HL-60 (cell line): ENCODE results near the gene TRAFD1.
"Not testable (repeated sequence)": the region's sequence is repeated elsewhere in the genome, so short reads cannot be mapped to it uniquely, and the experiment has no call there.

Experiments
- DNase-seq, 2 experiments: peaks; one replicate each; pipeline ENCODE4 v3.0.0-alpha.2; 2010 to 2020; ENCODE audit warnings: low read depth in 1 of 2, low spot score in 1 of 2
- H3K27ac ChIP-seq: fragments of 250-450 bp; sonication (Bioruptor Pico); replicated peaks from 2 replicates; pipeline ENCODE4 v1.5.1; 2020; ENCODE audit warnings: mild to moderate bottlenecking, moderate library complexity
- H3K27me3 ChIP-seq: fragments of 250-450 bp; sonication (Bioruptor Pico); 2 replicates; pipeline ENCODE4 v1.5.1; 2021; ENCODE audit warnings: mild to moderate bottlenecking, moderate library complexity; ENCODE audit not compliant: insufficient read depth, poor library complexity, severe bottlenecking
- H3K4me3 ChIP-seq: replicated peaks from 2 replicates; pipeline ENCODE4 v1.5.1; 2011; ENCODE audit warnings: mild to moderate bottlenecking, control low read depth, low read length; ENCODE audit not compliant: insufficient read depth
- GABPA ChIP-seq: IDR thresholded peaks from 2 replicates; pipeline ENCODE4 v1.6.1; 2012; ENCODE audit warnings: low read depth
- POLR2AphosphoS5 ChIP-seq: IDR thresholded peaks from 2 replicates; pipeline ENCODE4 v1.6.1; 2012; ENCODE audit warnings: low read depth
- REST ChIP-seq: IDR thresholded peaks from 2 replicates; pipeline ENCODE4 v1.6.1; 2012; ENCODE audit warnings: low read depth; ENCODE audit not compliant: insufficient replicate concordance
- SPI1 ChIP-seq: IDR thresholded peaks from 2 replicates; pipeline ENCODE4 v1.6.1; 2012; ENCODE audit warnings: low read depth, mild to moderate bottlenecking, borderline replicate concordance
- TF ChIP-seq, protein P1 (sequence below): IDR thresholded peaks from one replicate; pipeline ENCODE4 v1.5.1; 2011; ENCODE audit warnings: low read length, control low read depth, inconsistent platforms; ENCODE audit not compliant: insufficient read depth

Gene TRAFD1

GRCh38 chr12:112091563-112091962 is 33.8 kb upstream of the TRAFD1 start:
- no peak overlapping the region for H3K4me3 ChIP-seq

DNA sequence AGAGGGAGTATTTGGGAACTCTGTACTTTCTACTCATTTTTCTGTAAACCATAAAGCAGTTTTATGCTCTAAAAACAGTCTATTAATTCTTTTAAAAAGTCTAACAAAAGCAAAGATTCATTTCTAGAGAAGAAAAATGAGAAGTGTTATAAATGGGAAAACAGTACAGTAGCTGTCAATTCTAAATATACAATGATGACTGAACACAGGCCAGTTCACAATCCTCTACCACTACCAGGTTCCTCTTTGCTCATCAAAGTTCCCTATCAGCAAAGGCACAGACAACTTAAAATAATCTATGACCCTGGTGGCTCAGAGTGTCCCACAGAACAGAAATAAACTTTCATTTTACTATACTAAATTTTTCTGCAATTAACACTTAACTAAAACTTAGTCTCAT is 29.3 kb upstream of the TRAFD1 start:
- TF ChIP-seq, protein P1, sequence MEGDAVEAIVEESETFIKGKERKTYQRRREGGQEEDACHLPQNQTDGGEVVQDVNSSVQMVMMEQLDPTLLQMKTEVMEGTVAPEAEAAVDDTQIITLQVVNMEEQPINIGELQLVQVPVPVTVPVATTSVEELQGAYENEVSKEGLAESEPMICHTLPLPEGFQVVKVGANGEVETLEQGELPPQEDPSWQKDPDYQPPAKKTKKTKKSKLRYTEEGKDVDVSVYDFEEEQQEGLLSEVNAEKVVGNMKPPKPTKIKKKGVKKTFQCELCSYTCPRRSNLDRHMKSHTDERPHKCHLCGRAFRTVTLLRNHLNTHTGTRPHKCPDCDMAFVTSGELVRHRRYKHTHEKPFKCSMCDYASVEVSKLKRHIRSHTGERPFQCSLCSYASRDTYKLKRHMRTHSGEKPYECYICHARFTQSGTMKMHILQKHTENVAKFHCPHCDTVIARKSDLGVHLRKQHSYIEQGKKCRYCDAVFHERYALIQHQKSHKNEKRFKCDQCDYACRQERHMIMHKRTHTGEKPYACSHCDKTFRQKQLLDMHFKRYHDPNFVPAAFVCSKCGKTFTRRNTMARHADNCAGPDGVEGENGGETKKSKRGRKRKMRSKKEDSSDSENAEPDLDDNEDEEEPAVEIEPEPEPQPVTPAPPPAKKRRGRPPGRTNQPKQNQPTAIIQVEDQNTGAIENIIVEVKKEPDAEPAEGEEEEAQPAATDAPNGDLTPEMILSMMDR: no peak
- Histone ChIP-seq H3K27ac (no peak overlapping the region), H3K4me3 (no peak overlapping the region), H3K27me3 (no peaks in the 10 kb centered on the region)
- DNase-seq: no peak

More at GRCh38 chr12:112091563-112091962, 33.8 kb upstream of the TRAFD1 start:
- TF ChIP-seq POLR2AphosphoS5: no peak
- TF ChIP-seq, protein P1: no peak
- no peak for TF ChIP-seq REST
- TF ChIP-seq GABPA: no peak
- TF ChIP-seq SPI1: no peak
- Histone ChIP-seq H3K27me3 (no peaks in the 10 kb centered on the region), H3K27ac (no peak overlapping the region)
- DNase-seq: no peak

- no peak overlapping the region for H3K4me3 ChIP-seq
- no peak for TF ChIP-seq GABPA
- no peak for TF ChIP-seq REST
- TF ChIP-seq SPI1: no peak
- no peak for TF ChIP-seq POLR2AphosphoS5
- TF ChIP-seq, protein P1: no peak
- H3K27me3 ChIP-seq: no peaks in the 10 kb centered on the region
- H3K27ac ChIP-seq: no peak overlapping the region
- DNase-seq: no peak
These were observed 28.7 kb upstream of the TRAFD1 start for GRCh38 chr12:112096667-112097066.

- Histone ChIP-seq H3K27ac (no peak overlapping the region), H3K27me3 (no peaks in the 10 kb centered on the region), H3K4me3 (no peak overlapping the region)
- DNase-seq: no peak
- TF ChIP-seq, protein P1: no peak
- TF ChIP-seq GABPA (no peak), SPI1 (no peak)
These were observed 27.7 kb upstream of the TRAFD1 start for GRCh38 chr12:112097641-112098040.

GRCh38 chr12:112100500-112100899 is 24.9 kb upstream of the TRAFD1 start:
- not testable (repeated sequence) for H3K4me3 ChIP-seq, H3K27me3 ChIP-seq, H3K27ac ChIP-seq, DNase-seq
